ENCODE measurements around the gene CRTC3. TPM values are rescaled to one million over a fixed set of nuclear protein-coding genes. Genes with fewer than 3 reads are reported as not detected.
"Not testable (repeated sequence)": the region's sequence is repeated elsewhere in the genome, so short reads cannot be mapped to it uniquely, and the experiment has no call there.

Gene CRTC3, protein sequence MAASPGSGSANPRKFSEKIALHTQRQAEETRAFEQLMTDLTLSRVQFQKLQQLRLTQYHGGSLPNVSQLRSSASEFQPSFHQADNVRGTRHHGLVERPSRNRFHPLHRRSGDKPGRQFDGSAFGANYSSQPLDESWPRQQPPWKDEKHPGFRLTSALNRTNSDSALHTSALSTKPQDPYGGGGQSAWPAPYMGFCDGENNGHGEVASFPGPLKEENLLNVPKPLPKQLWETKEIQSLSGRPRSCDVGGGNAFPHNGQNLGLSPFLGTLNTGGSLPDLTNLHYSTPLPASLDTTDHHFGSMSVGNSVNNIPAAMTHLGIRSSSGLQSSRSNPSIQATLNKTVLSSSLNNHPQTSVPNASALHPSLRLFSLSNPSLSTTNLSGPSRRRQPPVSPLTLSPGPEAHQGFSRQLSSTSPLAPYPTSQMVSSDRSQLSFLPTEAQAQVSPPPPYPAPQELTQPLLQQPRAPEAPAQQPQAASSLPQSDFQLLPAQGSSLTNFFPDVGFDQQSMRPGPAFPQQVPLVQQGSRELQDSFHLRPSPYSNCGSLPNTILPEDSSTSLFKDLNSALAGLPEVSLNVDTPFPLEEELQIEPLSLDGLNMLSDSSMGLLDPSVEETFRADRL
- total RNA-seq: 105 and 115 TPM in 2 replicates

DNA sequence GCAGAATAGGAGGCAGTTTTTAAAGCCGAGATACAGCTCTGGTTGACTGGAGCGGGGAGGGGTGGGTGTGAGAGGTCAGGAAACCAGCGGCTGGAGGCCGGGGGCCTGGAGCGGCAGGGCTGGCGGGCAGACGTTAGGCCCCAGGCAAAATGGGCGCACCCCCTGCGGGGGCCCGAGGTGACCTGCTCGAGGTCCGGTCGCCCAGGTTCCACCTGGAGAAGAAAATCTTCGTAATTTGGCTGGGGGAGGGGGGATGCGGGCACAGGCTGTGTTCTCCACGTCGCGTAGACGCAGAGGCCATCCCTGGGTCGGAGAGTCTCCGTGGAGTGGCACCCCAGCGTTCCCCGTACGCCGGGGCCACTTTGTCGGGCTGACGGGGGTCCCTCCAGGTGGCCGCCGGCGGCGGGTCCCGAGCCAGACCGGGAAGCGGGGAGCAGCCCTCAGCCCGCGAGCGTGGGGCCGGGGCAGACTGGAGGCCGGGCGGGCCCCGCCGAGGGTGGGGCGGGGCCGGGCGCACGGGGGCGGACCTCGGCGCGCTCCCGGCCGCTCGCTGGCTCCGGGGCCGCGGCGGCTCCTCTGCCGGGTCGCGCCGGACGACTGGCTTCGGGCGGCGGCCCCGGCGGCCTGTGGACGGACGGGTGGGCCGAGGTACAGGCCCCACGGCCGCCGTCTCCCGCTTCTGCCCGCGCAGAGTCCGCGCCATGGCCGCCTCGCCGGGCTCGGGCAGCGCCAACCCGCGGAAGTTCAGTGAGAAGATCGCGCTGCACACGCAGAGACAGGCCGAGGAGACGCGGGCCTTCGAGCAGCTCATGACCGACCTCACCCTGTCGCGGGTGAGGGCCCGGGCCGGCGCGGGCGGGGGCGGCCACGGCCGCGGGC is at the start of gene CRTC3:
TSS of gene CRTC3 (plus strand) at position 553 of the 879 bp plus-strand sequence. CDS start at position 702, 149 bp downstream.
- intact Hi-C loops (cut with micrococcal nuclease): loop anchor here (1.0 to 10.0 kb wide), 5 partner anchors 10 to 405 kb away; partner anchors contain the start of genes MAN2A2 and UNC45A

DNA sequence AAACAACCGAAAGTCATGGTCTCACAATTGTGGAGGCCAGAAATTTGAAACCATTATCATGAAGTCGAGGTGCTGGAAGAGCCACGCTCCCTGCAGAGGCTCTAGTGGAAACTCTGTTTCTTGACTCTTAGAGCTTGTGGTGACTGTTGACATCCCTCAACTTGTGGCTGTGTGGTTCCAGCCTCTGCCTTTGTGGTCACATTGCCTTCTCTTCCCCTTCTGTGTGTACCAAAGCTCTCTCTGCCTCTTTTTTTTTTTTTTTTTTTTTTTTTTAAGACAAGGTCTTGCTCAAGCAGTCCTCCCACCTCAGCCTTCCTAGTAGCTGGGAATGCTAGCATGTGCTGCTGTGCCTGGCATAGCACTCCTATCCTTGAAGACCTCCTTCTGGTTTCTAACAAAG is 48.7 kb upstream of the CRTC3 start:
- intact Hi-C loops (cut with micrococcal nuclease): loop anchor here (5.0 kb wide), 2 partner anchors 64 to 406 kb away; no protein-coding TSS in a partner anchor

DNA sequence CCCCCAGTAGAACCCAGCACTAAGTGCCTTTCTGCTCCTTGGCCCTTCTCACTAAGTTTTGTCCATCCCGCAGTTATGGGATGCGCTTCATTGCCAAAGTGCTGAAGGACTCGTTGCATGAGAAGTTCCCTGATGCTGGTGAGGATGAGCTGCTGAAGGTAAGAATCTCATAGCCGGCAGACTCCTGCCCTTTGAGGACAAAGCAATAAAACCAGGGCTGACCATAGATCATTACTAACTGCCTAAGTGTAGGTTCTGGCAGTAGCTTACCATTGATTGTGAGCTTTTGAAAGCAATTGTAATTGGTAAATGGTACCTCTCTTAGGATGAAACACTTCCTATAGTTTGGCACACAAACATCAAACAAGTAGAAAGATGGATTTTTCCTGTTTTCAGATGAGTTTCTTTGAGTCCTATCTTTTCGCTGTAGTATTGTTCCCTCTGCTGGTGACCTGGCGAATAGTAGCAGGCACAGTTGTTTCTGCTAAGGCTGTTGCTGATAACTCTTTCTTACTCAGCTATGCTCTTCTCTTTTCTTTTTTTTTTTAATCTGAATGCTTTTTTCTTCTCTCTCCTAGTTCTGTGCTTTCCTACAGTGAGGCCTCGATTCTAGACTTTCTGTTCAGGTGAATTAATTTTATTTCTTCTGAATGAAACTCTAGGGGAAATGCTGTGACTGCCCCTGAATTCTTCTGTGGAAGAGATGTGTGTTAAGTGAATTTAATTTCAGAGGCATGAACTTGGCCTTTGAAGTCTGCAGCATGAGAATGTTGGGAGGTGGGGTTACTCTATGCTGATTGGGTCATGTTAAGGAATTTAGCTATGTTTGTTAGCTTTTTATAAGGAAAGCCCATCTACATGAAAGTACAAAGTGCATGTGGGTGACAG is 47.4 kb upstream of the CRTC3 start:
- intact Hi-C loops (cut with micrococcal nuclease): loop anchor here (1.0 to 5.0 kb wide), 5 partner anchors 65 to 405 kb away; no protein-coding TSS in a partner anchor

DNA sequence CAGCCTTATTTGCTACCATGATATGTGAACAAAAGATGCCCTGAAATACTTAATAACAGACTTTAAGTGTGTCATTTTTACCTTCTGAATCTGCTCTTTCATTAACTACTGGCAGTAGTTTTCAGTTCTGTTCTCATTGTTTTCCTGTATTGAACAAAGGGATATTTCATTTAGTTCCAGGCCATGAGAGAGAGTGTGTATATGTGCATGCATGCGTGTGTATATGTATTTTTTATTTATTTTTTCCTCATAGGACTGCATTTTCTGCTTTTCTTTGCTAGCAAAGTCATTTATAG is 46.8 kb upstream of the CRTC3 start:
- intact Hi-C loops (cut with micrococcal nuclease): loop anchor here (5.0 kb wide), 2 partner anchors 66 to 404 kb away; no protein-coding TSS in a partner anchor

DNA sequence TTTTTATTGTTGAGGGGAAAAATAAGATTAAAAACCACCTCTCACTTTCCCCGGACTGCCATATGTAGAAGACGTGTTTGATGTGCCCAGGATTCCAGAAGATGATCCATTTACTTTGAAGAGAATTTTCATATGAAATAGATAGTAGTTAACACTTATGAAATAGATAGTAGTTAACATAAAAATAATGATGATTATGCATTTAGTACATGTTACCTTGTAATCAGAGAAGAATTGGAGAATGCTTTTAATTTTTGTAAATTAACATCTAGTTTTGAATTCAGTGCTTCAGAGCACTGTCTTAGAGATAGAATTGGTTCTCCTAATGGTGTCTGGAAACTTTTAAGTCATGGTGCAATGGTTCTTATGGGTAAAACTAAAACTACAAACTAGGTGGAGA is 46.1 kb upstream of the CRTC3 start:
- intact Hi-C loops (cut with micrococcal nuclease): loop anchor here (5.0 kb wide), 2 partner anchors 66 to 404 kb away; no protein-coding TSS in a partner anchor

DNA sequence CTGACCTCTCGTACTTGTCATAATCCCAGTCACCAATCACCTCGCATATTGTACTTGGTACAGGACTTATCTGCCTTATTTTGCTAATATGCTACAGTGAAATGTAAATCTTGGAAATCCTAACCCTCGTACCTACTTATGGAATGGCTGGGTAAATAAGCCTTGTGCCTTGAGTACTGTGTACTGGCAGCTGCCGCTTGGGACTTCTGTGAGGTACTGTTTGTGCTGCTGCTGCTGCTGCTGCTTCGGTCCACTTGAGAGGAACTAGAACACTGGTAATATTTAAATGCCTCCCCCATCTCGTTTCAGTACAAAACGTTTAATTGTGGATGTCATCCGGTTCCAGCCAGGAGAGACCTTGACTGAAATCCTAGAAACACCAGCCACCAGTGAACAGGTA is 42.5 kb upstream of the CRTC3 start:
- intact Hi-C loops (cut with micrococcal nuclease): no loop called here

DNA sequence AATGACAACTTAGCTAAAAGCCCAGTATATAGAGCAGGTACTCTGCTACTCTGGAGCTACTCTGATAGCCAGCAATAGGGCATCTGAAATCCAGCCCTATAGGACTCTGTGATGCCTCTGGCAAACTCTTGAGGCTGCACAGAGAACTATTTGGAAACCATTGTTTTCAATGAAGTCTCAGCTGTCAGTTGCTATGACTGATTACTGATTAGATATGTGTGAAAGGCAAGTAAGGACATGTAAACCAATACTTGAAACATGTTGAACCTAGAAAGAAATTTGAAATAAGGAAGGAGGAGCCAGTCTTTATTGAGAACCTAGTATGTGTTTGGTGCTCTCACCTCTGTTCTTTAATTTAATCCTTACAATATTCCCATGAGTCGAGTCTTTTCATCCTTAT is 40.2 kb upstream of the CRTC3 start:
- intact Hi-C loops (cut with micrococcal nuclease): no loop called here

DNA sequence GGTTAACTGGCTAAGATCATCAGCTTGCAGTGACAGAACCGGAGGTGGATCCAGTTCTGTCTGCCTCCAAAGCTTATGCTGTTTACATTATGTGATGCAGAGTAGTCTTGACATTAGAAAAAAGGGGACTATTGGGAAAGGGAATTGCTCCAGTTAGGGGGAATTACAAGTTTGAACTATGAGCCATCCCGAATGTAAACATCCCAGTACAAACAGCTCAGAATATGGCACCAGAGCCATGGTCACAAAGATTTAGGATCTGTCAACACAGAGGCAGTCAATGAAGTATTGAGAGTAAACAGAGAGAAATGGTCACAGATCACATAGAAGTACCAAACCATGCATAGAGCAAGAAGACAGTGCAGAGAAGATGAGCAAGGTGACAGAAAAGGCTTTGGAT is 39.8 kb upstream of the CRTC3 start:
- intact Hi-C loops (cut with micrococcal nuclease): no loop called here

DNA sequence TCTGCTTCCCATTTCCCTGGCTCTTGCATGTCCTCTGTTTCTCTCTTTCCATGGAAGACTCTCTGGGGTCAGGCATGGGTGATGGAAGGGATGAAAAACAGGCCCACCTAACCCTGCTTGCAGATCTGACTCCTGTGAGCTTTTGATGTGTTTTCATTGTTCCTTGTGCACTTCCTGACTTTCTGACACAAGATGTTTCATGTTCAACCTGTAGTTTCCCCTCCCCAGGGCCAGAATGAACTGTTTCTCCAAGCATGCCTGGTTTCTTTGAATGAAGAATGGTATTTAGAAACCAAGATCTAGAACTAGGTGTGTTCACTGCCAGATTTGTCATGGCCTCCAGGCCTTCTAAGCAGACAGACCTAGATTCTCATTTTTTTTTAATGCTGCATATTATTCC is 36.1 kb upstream of the CRTC3 start:
- intact Hi-C loops (cut with micrococcal nuclease): no loop called here

DNA sequence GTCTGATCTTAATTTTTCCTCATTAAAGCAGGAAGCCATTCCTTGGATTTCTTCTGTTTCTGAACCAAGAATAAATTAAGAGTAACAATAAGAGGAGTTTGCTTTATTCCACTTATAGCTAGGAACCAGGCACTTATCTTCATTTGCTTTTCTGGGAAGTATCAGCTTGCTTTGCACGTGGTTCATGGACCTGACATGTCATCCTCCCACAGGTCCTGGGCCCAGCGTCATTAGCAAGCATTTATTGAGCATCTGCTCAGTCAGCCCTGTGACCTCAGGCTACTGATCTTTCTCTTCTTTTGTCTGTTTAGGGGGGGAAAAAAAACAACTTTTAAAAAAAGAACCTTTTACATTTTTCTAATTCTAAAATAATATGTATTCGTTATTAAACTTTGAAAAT is 34.7 kb upstream of the CRTC3 start:
- intact Hi-C loops (cut with micrococcal nuclease): loop anchor here (5.0 kb wide), 1 partner anchor 107 kb away; no protein-coding TSS in a partner anchor

DNA sequence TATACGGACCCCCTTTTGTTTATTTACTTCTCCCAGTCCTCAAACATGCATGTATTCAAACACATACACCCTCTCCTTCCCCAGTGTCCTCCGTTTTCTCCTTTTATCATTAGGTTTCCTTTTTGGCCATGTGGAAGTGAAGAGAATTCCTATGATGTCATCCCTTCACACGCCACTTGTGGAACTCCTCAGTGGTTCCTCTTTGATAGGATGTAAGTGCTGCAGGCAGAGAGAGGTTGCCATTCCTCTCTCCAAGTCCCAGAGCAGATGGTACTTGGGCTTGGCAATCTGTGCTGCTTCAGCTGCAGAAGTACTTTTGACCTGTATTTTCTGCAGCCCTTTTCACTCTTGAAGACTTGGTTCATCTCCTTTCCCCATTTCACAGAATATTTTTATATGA is 32.9 kb upstream of the CRTC3 start:
- intact Hi-C loops (cut with micrococcal nuclease): loop anchor here (5.0 kb wide), 1 partner anchor 106 kb away; no protein-coding TSS in a partner anchor

DNA sequence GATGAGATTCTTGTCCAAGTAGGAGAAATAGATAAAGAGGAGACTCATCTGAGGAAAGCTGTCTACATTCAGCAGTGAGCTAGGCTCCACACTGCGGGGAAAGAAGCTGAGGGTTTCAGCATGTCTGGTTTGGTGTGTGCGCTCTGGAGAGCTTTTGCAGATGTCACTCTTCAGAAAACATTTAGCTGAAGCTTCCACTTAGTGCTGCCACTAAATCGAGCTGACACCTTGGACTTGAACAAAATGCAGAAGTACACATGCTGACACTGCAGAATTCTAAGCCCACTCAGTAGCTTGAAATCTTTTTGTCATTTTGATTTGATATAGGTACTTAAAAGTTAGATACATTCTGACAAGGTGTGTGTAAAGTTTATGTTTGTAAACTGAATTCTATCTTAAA is 32.3 kb upstream of the CRTC3 start:
- intact Hi-C loops (cut with micrococcal nuclease): loop anchor here (5.0 kb wide), 1 partner anchor 105 kb away; no protein-coding TSS in a partner anchor

DNA sequence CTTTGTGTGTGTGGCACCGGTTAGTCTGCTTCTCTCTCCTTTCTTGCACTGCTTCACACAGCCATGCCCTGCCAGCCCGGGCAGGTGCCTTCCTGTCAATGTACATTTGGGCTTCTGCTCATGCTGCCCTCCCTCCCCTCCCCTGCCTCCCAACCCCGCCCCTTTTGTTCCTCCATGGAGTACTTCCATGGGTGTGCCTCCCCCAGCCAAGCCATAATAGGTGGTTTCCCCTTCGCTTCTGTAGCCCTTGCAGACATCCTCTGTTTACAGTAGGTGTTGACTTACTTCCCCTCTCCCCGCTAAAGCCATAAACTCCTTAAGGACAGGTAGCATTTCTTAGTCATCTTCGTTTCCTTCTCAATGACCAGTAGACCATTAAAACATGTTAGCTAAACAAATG is 31.8 kb upstream of the CRTC3 start:
- intact Hi-C loops (cut with micrococcal nuclease): loop anchor here (5.0 kb wide), 1 partner anchor 104 kb away; no protein-coding TSS in a partner anchor

DNA sequence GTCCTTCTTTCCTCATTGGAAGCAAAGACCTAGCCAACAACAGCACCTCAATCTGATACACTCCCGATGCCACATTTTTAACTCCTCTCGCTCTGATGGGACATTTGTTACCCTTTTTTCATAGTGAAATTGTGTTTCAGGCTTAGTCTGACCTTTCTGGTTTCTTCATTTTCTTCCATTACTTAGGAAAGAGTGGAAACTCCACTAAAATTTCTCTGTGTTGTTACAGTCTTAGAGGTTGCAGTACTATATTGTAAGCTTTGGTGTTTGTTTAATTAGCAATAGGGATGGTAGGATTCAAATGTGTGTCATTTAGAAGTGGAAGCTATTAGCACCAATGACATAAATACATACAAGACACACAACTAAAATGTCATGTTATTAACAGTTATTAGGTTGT is 29.6 kb upstream of the CRTC3 start:
- intact Hi-C loops (cut with micrococcal nuclease): no loop called here

DNA sequence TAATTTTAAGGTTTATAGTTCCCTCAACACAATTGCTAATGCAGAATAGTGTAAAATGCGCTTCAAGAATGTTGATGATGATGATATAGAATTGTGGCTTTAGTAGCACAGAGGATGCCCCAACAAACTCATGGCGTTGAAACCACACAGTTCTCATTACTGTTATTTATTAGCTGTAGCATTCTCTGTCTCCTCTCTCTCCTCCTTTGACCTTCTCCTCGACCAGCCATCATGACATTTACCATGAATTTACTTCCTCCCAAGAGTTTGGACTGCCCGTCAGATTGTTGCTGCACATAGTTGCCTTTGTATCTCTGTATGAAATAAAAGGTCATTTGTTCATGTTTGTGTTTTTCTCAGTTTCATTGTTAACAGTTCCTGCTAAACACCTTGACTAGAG is 27.8 kb upstream of the CRTC3 start:
- intact Hi-C loops (cut with micrococcal nuclease): no loop called here

DNA sequence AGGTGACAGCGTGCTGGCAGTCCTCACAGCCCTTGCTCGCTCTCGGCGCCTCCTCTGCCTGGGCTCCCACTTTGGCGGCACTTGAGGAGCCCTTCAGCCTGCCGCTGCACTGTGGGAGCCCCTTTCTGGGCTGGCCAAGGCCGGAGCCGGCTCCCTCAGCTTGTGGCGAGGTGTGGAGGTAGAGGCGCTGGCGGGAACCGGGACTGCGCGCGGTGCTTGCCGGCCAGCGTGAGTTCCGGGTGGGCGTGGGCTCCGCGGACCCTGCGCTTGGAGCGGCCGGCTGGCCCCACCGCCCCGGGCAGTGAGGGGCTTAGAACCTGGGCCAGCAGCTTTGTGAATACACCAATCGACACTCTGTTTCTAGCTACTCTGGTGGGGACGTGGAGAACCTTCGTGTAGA is 18.9 kb upstream of the CRTC3 start:
- intact Hi-C loops (cut with micrococcal nuclease): not testable (repeated sequence)

DNA sequence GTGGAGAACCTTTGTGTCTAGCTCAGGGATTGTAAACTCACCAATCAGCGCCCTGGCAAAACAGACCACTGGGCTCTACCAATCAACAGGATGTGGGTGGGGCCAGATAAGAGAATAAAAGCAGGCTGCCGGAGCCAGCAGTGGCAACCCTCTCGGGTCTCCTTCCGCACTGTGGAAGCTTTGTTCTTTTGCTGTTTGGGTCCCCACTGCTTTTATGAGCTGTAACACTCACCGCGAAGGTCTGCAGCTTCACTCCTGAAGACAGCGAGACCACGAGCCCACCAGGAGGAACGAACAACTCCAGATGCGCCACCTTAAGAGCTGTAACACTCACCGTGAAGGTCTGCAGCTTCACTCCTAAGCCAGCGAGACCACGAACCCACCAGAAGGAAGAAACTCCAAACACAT is 18.5 kb upstream of the CRTC3 start:
- intact Hi-C loops (cut with micrococcal nuclease): not testable (repeated sequence)

DNA sequence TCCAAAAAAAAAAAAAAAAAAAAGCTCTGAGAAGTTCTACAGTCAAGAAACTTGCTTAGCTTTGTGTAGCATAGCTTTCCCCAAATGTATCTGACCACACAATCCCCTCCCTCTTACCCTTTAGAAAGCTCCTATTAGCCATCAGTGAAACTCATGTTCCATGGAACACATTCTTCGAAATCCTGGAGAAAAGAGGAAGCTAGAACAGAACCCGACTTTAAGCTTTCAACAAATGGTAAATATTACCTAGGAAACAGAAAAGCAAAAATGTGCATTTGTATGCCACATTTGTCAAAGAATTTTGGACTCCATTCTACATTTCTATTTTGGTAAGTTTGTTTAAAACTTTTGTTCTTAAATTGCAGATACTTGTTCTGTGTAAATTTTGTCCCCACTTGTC is 17.4 kb upstream of the CRTC3 start:
- intact Hi-C loops (cut with micrococcal nuclease): no loop called here

DNA sequence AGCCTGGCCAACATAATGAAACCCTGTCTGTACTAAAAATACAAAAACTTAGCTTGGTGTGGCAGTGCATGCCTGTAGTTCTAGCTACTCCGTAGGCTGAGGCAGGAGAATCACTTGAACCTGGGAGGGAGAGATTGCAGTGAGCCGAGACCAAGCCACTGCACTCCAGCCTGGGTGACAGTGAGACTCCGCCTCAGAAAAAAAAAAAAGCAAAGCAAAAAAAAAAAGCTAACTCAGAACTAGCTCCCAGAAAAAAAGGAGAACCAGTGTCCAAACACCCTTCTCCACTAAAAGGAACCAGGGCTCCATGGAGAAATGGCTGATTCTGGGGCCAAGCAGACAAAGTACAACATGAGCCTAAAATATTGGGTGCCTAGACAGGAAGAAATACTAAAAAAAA is 16.7 kb upstream of the CRTC3 start:
- intact Hi-C loops (cut with micrococcal nuclease): no loop called here

DNA sequence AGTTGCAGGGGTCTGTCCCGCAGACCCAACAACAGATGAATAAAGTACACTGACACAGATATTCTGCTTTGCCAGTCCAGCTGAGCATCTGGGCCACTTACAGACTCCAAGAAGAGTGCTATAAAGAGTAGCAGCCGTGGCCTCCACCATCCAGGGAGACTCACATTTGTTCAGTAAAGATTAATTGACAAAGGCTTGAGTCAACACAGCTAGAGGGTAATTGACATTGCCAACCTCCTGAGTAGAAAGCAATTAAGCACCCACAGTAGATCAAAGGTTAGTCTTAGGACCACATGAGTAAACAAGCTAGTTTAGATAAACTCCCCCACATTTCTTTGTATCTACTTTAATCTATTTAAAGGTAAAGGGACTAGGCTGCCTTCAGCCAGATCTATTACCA is 16.3 kb upstream of the CRTC3 start:
- intact Hi-C loops (cut with micrococcal nuclease): no loop called here

All from T-helper 1 cell treated with Interleukin-12 subunit alpha and Interleukin-12 subunit beta and Interleukin-4 antibody, amounts not matched to agents 30 ng/mL and 1 ng/mL, for 36 hours (primary cell).